Prostate gland (tissue), 2 donors: ENCODE results near the gene PSME2. TPM values are rescaled to one million over a fixed set of nuclear protein-coding genes. Genes with fewer than 3 reads are reported as not detected.

Source experiments
- DNase-seq: peaks from one replicate; pipeline ENCODE4 v3.0.0-alpha.2; 2019; ENCODE audit warnings: low spot score
- H3K27ac ChIP-seq, 2 donors: fragments of 200-600 bp; sonication (generic); 2 replicates each; pipeline ENCODE4 v1.5.1; 2017 to 2019
- H3K27me3 ChIP-seq: fragments of 200-600 bp; sonication (generic); replicated peaks from 2 replicates; pipeline ENCODE4 v1.5.1; 2019; ENCODE audit not compliant: insufficient read depth
- H3K36me3 ChIP-seq, 2 donors: fragments of 200-600 bp; sonication (generic); 1 replicate in 1 of 2; 2 replicates in 1 of 2; pipeline versions ENCODE4 v1.5.1 to v1.8.1; 2017 to 2019
- H3K4me1 ChIP-seq: fragments of 200-600 bp; sonication (generic); replicated peaks from 2 replicates; pipeline ENCODE4 v1.5.1; 2019
- H3K4me3 ChIP-seq, 2 donors: fragments of 200-600 bp; sonication (generic); 2 replicates each; pipeline ENCODE4 v1.5.1; 2017 to 2019
- H3K9me3 ChIP-seq: fragments of 200-600 bp; sonication (generic); 2 replicates; pipeline ENCODE4 v1.5.1; 2017
- CTCF ChIP-seq, 4 experiments: fragments of 200-600 bp in 2 of 4; fragments of 450-650 bp in 2 of 4; sonication (generic) in 2 of 4; IDR thresholded peaks; 1 replicate in 3 of 4; 2 replicates in 1 of 4; pipeline ENCODE4 v1.5.1; 2016 to 2019; ENCODE audit warnings: antibody characterized with exemption in 4 of 4, mild to moderate bottlenecking in 2 of 4, moderate library complexity in 2 of 4
- POLR2A ChIP-seq: fragments of 450-650 bp; IDR thresholded peaks from one replicate; pipeline ENCODE4 v1.6.1; 2016; ENCODE audit warnings: antibody characterized with exemption, mild to moderate bottlenecking
- POLR2AphosphoS5 ChIP-seq: sonication (generic); formaldehyde crosslinking; IDR thresholded peaks from one replicate; pipeline ENCODE4 v1.6.1; 2017; ENCODE audit warnings: antibody characterized with exemption
- WGBS: methylation state at CpG from one replicate; pipeline ENCODE4 v1.1.5; 2018; 5-methylcytosine and 5-hydroxymethylcytosine counted together
- intact Hi-C: fragments of 100-400 bp; cut with DNase I; formaldehyde crosslinking; loops from one replicate; pipeline ENCODE4 v1.14.2; 2022
- total RNA-seq, 2 donors: library from RNA; depleted of rRNA; stranded (reverse); fragments of >200 nt; gene quantifications; one replicate each; pipeline ENCODE4 v1.1.0, GENCODE V29; 2016

PSME2 gene
- total RNA-seq, 2 donors from 2014 or later, result 34.5 to 89.3 TPM

DNA sequence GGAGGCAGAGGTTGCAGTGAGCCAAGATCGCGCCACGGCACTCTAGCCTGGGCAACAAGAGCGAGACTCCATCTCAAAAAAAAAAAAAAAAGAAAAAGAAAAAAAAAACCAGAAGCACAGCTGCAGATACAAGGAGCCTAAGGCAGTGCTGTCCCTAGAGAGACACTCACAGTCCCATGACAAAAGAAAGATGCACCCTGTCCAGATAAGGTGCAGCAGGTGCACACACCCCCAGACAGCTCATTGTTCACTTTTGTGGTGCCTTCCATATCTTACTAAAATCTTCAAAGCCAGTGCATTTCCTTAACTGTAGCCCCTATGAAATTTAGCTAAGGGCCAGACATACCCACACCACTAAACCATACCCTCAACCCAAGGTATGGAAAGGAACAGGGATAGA is 24.0 kb downstream of the PSME2 start:
- Histone ChIP-seq H3K9me3 (no peaks in the 10 kb centered on the region), H3K4me1 (no peaks in the 10 kb centered on the region), H3K27ac (no peak overlapping the region), H3K4me3 (no peak overlapping the region), H3K27me3 (no peaks in the 10 kb centered on the region), H3K36me3 (peaks cover 16 to 44% of the 10 kb centered on the region in 2 donors)
- no peak for DNase-seq
- intact Hi-C loops, result no loop called here
- 87% methylated on average over 4 of the region's 4 CpGs for WGBS
- no peak for TF ChIP-seq CTCF (IDR thresholded peaks at IDR 0.05)

DNA sequence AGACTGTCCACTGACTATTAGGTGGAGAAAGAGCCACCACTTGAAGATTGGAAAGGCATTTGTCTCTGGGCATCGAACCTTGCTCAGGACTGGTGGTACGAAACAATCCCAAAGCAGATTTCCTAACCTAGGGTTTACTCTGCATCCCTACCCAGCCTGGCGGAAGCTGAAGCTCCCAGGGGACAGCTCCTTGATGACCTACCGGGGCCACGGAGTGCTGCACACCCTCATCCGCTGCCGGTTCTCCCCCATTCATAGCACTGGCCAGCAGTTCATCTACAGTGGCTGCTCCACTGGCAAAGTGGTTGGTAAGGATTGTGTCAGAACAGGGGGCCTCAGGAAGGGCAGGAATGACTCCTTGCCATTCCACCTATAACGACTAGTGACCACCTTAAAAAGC is 25.2 kb downstream of the PSME2 start:
- H3K27ac ChIP-seq, result no peak overlapping the region
- H3K36me3 ChIP-seq, result peaks cover 16 to 44% of the 10 kb centered on the region in 2 donors
- H3K9me3 ChIP-seq, result no peaks in the 10 kb centered on the region
- no peaks in the 10 kb centered on the region for H3K27me3 ChIP-seq
- no peak overlapping the region for H3K4me3 ChIP-seq
- 92% methylated on average over 8 of the region's 8 CpGs for WGBS
- intact Hi-C loops, result no loop called here
- DNase-seq, result no peak
- TF ChIP-seq CTCF (IDR thresholded peaks at IDR 0.05) (no peak), POLR2A (no peak), POLR2AphosphoS5 (no peak)
- H3K4me1 ChIP-seq, result peaks cover 4% of the 10 kb centered on the region

DNA sequence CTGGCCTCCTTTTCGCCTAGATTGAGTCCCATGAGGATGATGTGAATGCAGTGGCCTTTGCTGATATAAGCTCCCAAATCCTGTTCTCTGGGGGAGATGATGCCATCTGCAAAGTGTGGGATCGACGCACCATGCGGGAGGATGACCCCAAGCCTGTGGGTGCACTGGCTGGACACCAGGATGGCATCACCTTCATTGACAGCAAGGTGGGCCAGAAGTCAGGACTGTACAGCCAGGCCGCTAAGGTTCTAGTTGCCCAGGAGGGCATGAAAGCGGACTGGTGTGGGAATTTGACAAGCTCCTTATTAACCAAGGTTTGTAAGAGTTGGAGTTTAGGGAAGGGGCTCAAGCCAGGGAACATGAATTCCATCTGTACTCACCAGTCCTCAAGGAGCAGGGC is 26.7 kb downstream of the PSME2 start:
- H3K4me1 ChIP-seq, result peaks cover 4% of the 10 kb centered on the region
- H3K9me3 ChIP-seq, result no peaks in the 10 kb centered on the region
- intact Hi-C loops, result no loop called here
- DNase-seq, result no peak
- no peaks in the 10 kb centered on the region for H3K27me3 ChIP-seq
- H3K36me3 ChIP-seq, result peaks cover 16 to 44% of the 10 kb centered on the region in 2 donors
- no peak overlapping the region for H3K4me3 ChIP-seq
- 94% methylated on average over 6 of the region's 6 CpGs for WGBS
- TF ChIP-seq POLR2A (no peak), CTCF (IDR thresholded peaks at IDR 0.05) (no peak), POLR2AphosphoS5 (no peak)
- H3K27ac ChIP-seq, result no peak overlapping the region

- Histone ChIP-seq H3K27ac (no peak overlapping the region), H3K4me1 (peaks cover 4% of the 10 kb centered on the region), H3K4me3 (no peak overlapping the region), H3K9me3 (no peaks in the 10 kb centered on the region), H3K36me3 (peaks cover 16 to 30% of the 10 kb centered on the region in 2 donors), H3K27me3 (no peaks in the 10 kb centered on the region)
- DNase-seq, result no peak
- TF ChIP-seq CTCF (IDR thresholded peaks at IDR 0.05), result no peak
- no peak for TF ChIP-seq POLR2A
- no peak for TF ChIP-seq POLR2AphosphoS5
- intact Hi-C loops, result no loop called here
- 85% methylated on average over 6 of the region's 6 CpGs for WGBS
These were observed 29.2 kb downstream of the PSME2 start for GRCh38 chr14:24117179-24117578.

GRCh38 chr14:24116128-24116814 is 30.1 kb downstream of the PSME2 start:
- Histone ChIP-seq H3K9me3 (no peaks in the 10 kb centered on the region), H3K36me3 (peaks cover 11 to 22% of the 10 kb centered on the region in 2 donors), H3K4me3 (peak overlapping the region; percentile 62 to 69), H3K27me3 (no peaks in the 10 kb centered on the region), H3K4me1 (peaks cover 4% of the 10 kb centered on the region), H3K27ac (peak overlapping the region; percentile 99)
- no peak for TF ChIP-seq POLR2AphosphoS5
- no peak for TF ChIP-seq POLR2A
- no peak for TF ChIP-seq CTCF (IDR thresholded peaks at IDR 0.05)
- 72% methylated on average over 6 of the region's 6 CpGs for WGBS
- DNase-seq, result no peak
- intact Hi-C loops, result no loop called here
